OCI-LY3 (cell line): ENCODE measurements around the gene WSB1.
"Not testable (repeated sequence)": the region's sequence is repeated elsewhere in the genome, so short reads cannot be mapped to it uniquely, and the experiment has no call there.

Experiments
- H2AFZ ChIP-seq: fragments of 200-600, 300-600 bp; shearing (Covaris generic); 2 replicates; pipeline ENCODE4 v1.6.0; 2014; ENCODE audit warnings: antibody characterized with exemption, low read depth, low read length
- H3K27ac ChIP-seq: fragments of 200-600, 300-600 bp; sonication (generic); 2 replicates; pipeline ENCODE4 v1.5.1; 2014; ENCODE audit warnings: mild to moderate bottlenecking, low read length, moderate library complexity, mixed read lengths
- H3K27me3 ChIP-seq: fragments of 200-600, 300-600 bp; sonication (generic); 2 replicates; pipeline ENCODE4 v1.6.1; 2014; ENCODE audit warnings: low read depth, low read length, mixed read lengths
- H3K36me3 ChIP-seq: fragments of 200-600, 300-600 bp; sonication (generic); replicated peaks from 2 replicates; pipeline ENCODE3; 2014; ENCODE audit warnings: low read depth, low read length, mixed read lengths
- H3K4me1 ChIP-seq: fragments of 300-600, 200-600 bp; sonication (generic); 2 replicates; pipeline ENCODE4 v1.6.1; 2014; ENCODE audit warnings: low read length, mixed read lengths
- H3K4me2 ChIP-seq: fragments of 200-600, 300-600 bp; sonication (generic); 2 replicates; pipeline ENCODE4 v1.6.1; 2014; ENCODE audit warnings: low read length, mixed read lengths
- H3K4me3 ChIP-seq: fragments of 300-600, 200-600 bp; sonication (generic); 2 replicates; pipeline ENCODE4 v1.5.1; 2014; ENCODE audit warnings: antibody characterized with exemption, mild to moderate bottlenecking, low read length, moderate library complexity
- H3K79me2 ChIP-seq: fragments of 300-600, 200-600 bp; shearing (Covaris generic); 2 replicates; pipeline ENCODE4 v1.6.1; 2014; ENCODE audit warnings: mild to moderate bottlenecking, low read length, mixed read lengths
- H3K9ac ChIP-seq: fragments of 300-600, 200-600 bp; shearing (Covaris generic); 2 replicates; pipeline ENCODE4 v1.6.0; 2014; ENCODE audit warnings: mild to moderate bottlenecking, low read length, moderate library complexity
- H3K9me3 ChIP-seq: fragments of 200-600, 300-600 bp; shearing (Covaris generic); 2 replicates; pipeline ENCODE4 v1.6.1; 2014; ENCODE audit warnings: low read length, mixed read lengths; ENCODE audit not compliant: insufficient read depth
- H4K20me1 ChIP-seq: fragments of 200-600, 300-600 bp; sonication (generic); 2 replicates; pipeline ENCODE4 v1.6.1; 2016; ENCODE audit warnings: low read length, mixed read lengths; ENCODE audit not compliant: insufficient read depth
- EZH2phosphoT487 ChIP-seq: fragments of 200-600 bp; shearing (Covaris generic); IDR thresholded peaks from 2 replicates; pipeline ENCODE4 v1.6.1; 2018; ENCODE audit warnings: antibody characterized with exemption, mixed run types, low read depth
- TF ChIP-seq, protein P1 (sequence below): fragments of 200-600, 300-600 bp; sonication (generic); IDR thresholded peaks from 2 replicates; pipeline ENCODE4 v1.5.1; 2014; ENCODE audit warnings: antibody characterized with exemption, low read length, low read depth

Gene WSB1

DNA sequence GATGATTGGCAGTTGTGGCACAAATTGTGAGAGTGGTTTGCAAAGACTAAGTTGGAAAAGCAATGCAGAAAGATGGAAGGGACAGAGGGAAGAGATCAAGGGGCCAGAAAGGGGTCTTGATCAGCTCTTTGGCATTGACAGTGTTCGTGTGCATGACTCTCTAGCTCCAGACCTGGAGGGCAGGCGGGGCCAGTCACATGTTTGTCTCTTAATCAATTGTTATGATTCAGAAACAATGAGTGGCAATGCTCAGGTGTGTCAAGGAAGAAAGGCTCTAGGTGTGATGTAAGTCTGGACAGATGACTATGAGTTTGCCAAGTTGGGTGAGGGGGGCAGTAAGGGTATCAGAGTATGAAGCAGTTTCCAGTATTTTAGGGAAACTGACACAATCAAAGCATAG, 32.1 kb downstream of the WSB1 start:
- no peaks in the 10 kb centered on the region for H3K9me3 ChIP-seq
- TF ChIP-seq, protein P1, sequence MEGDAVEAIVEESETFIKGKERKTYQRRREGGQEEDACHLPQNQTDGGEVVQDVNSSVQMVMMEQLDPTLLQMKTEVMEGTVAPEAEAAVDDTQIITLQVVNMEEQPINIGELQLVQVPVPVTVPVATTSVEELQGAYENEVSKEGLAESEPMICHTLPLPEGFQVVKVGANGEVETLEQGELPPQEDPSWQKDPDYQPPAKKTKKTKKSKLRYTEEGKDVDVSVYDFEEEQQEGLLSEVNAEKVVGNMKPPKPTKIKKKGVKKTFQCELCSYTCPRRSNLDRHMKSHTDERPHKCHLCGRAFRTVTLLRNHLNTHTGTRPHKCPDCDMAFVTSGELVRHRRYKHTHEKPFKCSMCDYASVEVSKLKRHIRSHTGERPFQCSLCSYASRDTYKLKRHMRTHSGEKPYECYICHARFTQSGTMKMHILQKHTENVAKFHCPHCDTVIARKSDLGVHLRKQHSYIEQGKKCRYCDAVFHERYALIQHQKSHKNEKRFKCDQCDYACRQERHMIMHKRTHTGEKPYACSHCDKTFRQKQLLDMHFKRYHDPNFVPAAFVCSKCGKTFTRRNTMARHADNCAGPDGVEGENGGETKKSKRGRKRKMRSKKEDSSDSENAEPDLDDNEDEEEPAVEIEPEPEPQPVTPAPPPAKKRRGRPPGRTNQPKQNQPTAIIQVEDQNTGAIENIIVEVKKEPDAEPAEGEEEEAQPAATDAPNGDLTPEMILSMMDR = no peak
- no peak for TF ChIP-seq EZH2phosphoT487
- H3K4me2 ChIP-seq = no peak overlapping the region
- H3K27ac ChIP-seq = no peak overlapping the region
- no peak overlapping the region for H3K9ac ChIP-seq
- H2AFZ ChIP-seq = no peak overlapping the region
- 0 out of 2 replicates have a peak, but pooled peaks cover 3% of the 10 kb centered on the region for H3K4me1 ChIP-seq
- no peak overlapping the region for H3K4me3 ChIP-seq
- no peaks in the 10 kb centered on the region for H3K79me2 ChIP-seq
- no peaks in the 10 kb centered on the region for H3K36me3 ChIP-seq
- H3K27me3 ChIP-seq = peaks cover 4% of the 10 kb centered on the region; the same call in 1 of the 2 replicates
- H4K20me1 ChIP-seq = no peaks in the 10 kb centered on the region

DNA sequence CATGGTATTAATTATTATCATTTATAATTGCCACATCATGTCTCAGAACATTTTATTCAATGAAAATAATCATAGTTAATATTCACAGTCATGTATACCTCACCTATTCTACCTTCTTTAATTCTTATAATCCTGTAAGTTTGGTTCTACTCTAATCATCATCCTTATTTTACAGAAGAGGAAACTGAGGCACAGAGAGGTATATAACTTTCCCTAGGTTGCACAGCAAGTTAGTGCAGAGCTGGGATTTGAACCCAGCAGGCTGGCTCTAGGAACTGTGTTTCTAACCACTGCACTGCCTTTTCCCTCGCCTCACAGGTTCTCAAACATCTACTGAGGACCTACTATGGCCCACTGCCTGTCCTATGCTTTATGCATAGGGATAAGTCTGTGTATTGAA, 32.7 kb downstream of the WSB1 start:
- Histone ChIP-seq H3K9ac (no peak overlapping the region), H3K4me3 (no peak overlapping the region), H3K27ac (no peak overlapping the region), H4K20me1 (no peaks in the 10 kb centered on the region), H3K4me1 (0 out of 2 replicates have a peak, but pooled peaks cover 3% of the 10 kb centered on the region), H3K79me2 (no peaks in the 10 kb centered on the region), H3K9me3 (no peaks in the 10 kb centered on the region), H3K36me3 (no peaks in the 10 kb centered on the region), H2AFZ (no peak overlapping the region), H3K27me3 (peaks cover 8% of the 10 kb centered on the region), H3K4me2 (no peak overlapping the region)
- TF ChIP-seq EZH2phosphoT487 = no peak
- TF ChIP-seq, protein P1 = no peak

DNA sequence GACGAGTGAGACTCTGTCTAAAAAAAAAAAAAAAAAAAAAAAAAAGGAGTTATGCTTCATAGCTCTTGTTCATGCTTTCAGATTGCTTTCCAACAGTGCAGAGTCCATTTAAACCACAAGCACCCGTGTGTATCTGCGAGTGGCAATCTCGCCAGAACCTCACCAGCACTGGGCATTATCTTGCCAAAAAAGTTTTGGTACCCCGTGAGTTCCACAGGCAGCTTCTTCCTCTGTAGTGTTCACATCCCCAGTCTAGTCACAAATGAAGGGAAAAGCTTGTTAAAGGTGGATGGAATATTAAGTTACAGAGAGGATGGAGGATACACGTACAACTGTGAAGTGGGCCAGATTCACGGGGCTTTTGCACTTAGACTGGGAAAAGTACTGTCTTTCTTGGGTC, 33.5 kb downstream of the WSB1 start:
- Histone ChIP-seq H3K4me2 (no peak overlapping the region), H3K36me3 (no peaks in the 10 kb centered on the region), H3K9me3 (no peaks in the 10 kb centered on the region), H4K20me1 (no peaks in the 10 kb centered on the region), H3K79me2 (no peaks in the 10 kb centered on the region), H3K9ac (no peak overlapping the region), H3K27ac (no peak overlapping the region), H3K27me3 (peaks cover 11% of the 10 kb centered on the region), H3K4me3 (no peak overlapping the region), H2AFZ (no peak overlapping the region), H3K4me1 (peaks cover 10% of the 10 kb centered on the region)
- TF ChIP-seq, protein P1 = no peak

DNA sequence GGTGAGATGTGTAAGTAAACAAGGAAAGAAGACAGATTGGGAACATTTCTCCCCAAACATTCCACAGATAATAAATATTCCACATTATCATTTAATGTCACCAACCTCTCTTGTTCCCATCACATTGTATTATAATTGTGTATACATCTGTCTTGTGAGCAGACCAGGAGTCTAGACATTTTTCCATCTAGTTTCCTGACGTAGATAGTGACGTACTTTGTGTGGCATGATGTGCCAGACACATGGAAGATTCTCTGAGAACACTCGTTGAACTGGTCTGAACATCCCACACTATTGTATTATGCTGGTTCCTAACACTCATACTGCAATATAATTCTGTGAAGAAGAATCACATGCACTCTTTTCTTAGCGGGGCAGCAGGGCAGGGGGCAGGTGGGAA, 34.0 kb downstream of the WSB1 start:
- Histone ChIP-seq H3K27ac (no peak overlapping the region), H3K4me3 (no peak overlapping the region), H2AFZ (no peak overlapping the region), H3K79me2 (no peaks in the 10 kb centered on the region), H3K4me2 (no peak overlapping the region), H4K20me1 (no peaks in the 10 kb centered on the region), H3K9me3 (no peaks in the 10 kb centered on the region), H3K36me3 (no peaks in the 10 kb centered on the region), H3K27me3 (peaks cover 11% of the 10 kb centered on the region), H3K9ac (no peak overlapping the region), H3K4me1 (peaks cover 10% of the 10 kb centered on the region)
- TF ChIP-seq, protein P1 = no peak
- no peak for TF ChIP-seq EZH2phosphoT487

- not testable (repeated sequence) for H3K27ac ChIP-seq, H4K20me1 ChIP-seq, H3K4me3 ChIP-seq, H3K4me2 ChIP-seq, H3K9me3 ChIP-seq, H3K79me2 ChIP-seq, H3K36me3 ChIP-seq, H3K9ac ChIP-seq, H2AFZ ChIP-seq
- Histone ChIP-seq H3K4me1 (peaks cover 15% of the 10 kb centered on the region), H3K27me3 (peaks cover 11% of the 10 kb centered on the region)
These were observed 34.8 kb downstream of the WSB1 start for GRCh38 chr17:27328686-27329085.
